ENCODE data around the gene CNGA4.
"Not testable (repeated sequence)": the region's sequence is repeated elsewhere in the genome, so short reads cannot be mapped to it uniquely, and the experiment has no call there.

Gene CNGA4

GRCh38 chr11:6253197-6253596, 14.3 kb downstream of the CNGA4 start:
- H4K20me1 ChIP-seq = no peaks in the 10 kb centered on the region
- no peaks in the 10 kb centered on the region for H3K27me3 ChIP-seq
- TF ChIP-seq Cebpa-rat (IDR thresholded peaks at IDR 0.05) = no peak
- no peaks in the 10 kb centered on the region for H3K36me3 ChIP-seq
- H3K4me1 ChIP-seq = no peaks in the 10 kb centered on the region
- no peak overlapping the region for H3K4me2 ChIP-seq
- no peaks in the 10 kb centered on the region for H3K9me3 ChIP-seq
- H3K27ac ChIP-seq = no peak overlapping the region
- no peak overlapping the region for H3K4me3 ChIP-seq
- no peak overlapping the region for H3K9ac ChIP-seq

- Histone ChIP-seq H3K4me3 (no peak overlapping the region), H3K9me3 (peaks cover 4% of the 10 kb centered on the region; the same call in 1 of the 2 replicates), H3K4me1 (no peaks in the 10 kb centered on the region), H3K27ac (no peak overlapping the region), H3K27me3 (no peaks in the 10 kb centered on the region), H4K20me1 (no peaks in the 10 kb centered on the region), H3K36me3 (no peaks in the 10 kb centered on the region), H3K4me2 (no peak overlapping the region), H3K9ac (no peak overlapping the region)
- no peak for TF ChIP-seq Cebpa-rat (IDR thresholded peaks at IDR 0.05)
Observed at GRCh38 chr11:6258141-6258540, 19.3 kb downstream of the CNGA4 start.

- Histone ChIP-seq H3K4me3 (no peak overlapping the region), H3K36me3 (no peaks in the 10 kb centered on the region), H3K9ac (no peak overlapping the region), H3K9me3 (peaks cover 4% of the 10 kb centered on the region; the same call in 1 of the 2 replicates), H3K4me1 (no peaks in the 10 kb centered on the region), H4K20me1 (no peaks in the 10 kb centered on the region), H3K27ac (no peak overlapping the region), H3K27me3 (no peaks in the 10 kb centered on the region), H3K4me2 (no peak overlapping the region)
- no peak for TF ChIP-seq Cebpa-rat (IDR thresholded peaks at IDR 0.05)
Observed at GRCh38 chr11:6258571-6259081, 19.7 kb downstream of the CNGA4 start.

- Histone ChIP-seq H3K27ac (no peak overlapping the region), H4K20me1 (no peaks in the 10 kb centered on the region), H3K36me3 (no peaks in the 10 kb centered on the region), H3K4me2 (no peak overlapping the region), H3K27me3 (no peaks in the 10 kb centered on the region), H3K9ac (no peak overlapping the region), H3K4me3 (no peak overlapping the region), H3K4me1 (no peaks in the 10 kb centered on the region), H3K9me3 (peaks cover 4% of the 10 kb centered on the region; the same call in 1 of the 2 replicates)
- TF ChIP-seq Cebpa-rat (IDR thresholded peaks at IDR 0.05) = no peak
Observed at GRCh38 chr11:6260207-6260726, 21.4 kb downstream of the CNGA4 start.

GRCh38 chr11:6263662-6264061, 24.8 kb downstream of the CNGA4 start:
- H3K27ac ChIP-seq = no peak overlapping the region
- no peak overlapping the region for H3K4me2 ChIP-seq
- H3K4me1 ChIP-seq = no peaks in the 10 kb centered on the region
- H3K4me3 ChIP-seq = no peak overlapping the region
- TF ChIP-seq Cebpa-rat (IDR thresholded peaks at IDR 0.05) = no peak
- no peak overlapping the region for H3K9ac ChIP-seq
- no peaks in the 10 kb centered on the region for H4K20me1 ChIP-seq
- H3K36me3 ChIP-seq = no peaks in the 10 kb centered on the region
- no peaks in the 10 kb centered on the region for H3K27me3 ChIP-seq
- peaks cover 4% of the 10 kb centered on the region; the same call in 1 of the 2 replicates for H3K9me3 ChIP-seq

- H3K4me1 ChIP-seq = peaks cover 5% of the 10 kb centered on the region
- H3K36me3 ChIP-seq = no peaks in the 10 kb centered on the region
- H3K9me3 ChIP-seq = 0 out of 2 replicates have a peak, but pooled peaks cover 11% of the 10 kb centered on the region
- no peak overlapping the region for H3K27ac ChIP-seq
- no peak overlapping the region for H3K4me2 ChIP-seq
- no peaks in the 10 kb centered on the region for H4K20me1 ChIP-seq
- no peak for TF ChIP-seq Cebpa-rat (IDR thresholded peaks at IDR 0.05)
- H3K27me3 ChIP-seq = no peaks in the 10 kb centered on the region
- H3K9ac ChIP-seq = no peak overlapping the region
- H3K4me3 ChIP-seq = no peak overlapping the region
Observed at GRCh38 chr11:6268820-6269219, 29.9 kb downstream of the CNGA4 start.

GRCh38 chr11:6269994-6270393, 31.1 kb downstream of the CNGA4 start:
- H4K20me1 ChIP-seq = no peaks in the 10 kb centered on the region
- H3K9me3 ChIP-seq = 0 out of 2 replicates have a peak, but pooled peaks cover 11% of the 10 kb centered on the region
- no peaks in the 10 kb centered on the region for H3K36me3 ChIP-seq
- H3K27ac ChIP-seq = no peak overlapping the region
- TF ChIP-seq Cebpa-rat (IDR thresholded peaks at IDR 0.05) = no peak
- H3K4me1 ChIP-seq = peaks cover 5% of the 10 kb centered on the region
- H3K9ac ChIP-seq = no peak overlapping the region
- H3K4me3 ChIP-seq = no peak overlapping the region
- H3K27me3 ChIP-seq = no peaks in the 10 kb centered on the region
- no peak overlapping the region for H3K4me2 ChIP-seq

- Histone ChIP-seq H3K9ac (no peak overlapping the region), H3K4me1 (peaks cover 5% of the 10 kb centered on the region), H3K4me2 (no peak overlapping the region), H3K4me3 (no peak overlapping the region), H3K36me3 (no peaks in the 10 kb centered on the region), H3K27ac (no peak overlapping the region), H4K20me1 (no peaks in the 10 kb centered on the region), H3K9me3 (0 out of 2 replicates have a peak, but pooled peaks cover 11% of the 10 kb centered on the region), H3K27me3 (no peaks in the 10 kb centered on the region)
- TF ChIP-seq Cebpa-rat (IDR thresholded peaks at IDR 0.05) = no peak
Observed at GRCh38 chr11:6270584-6271246, 31.8 kb downstream of the CNGA4 start.

DNA sequence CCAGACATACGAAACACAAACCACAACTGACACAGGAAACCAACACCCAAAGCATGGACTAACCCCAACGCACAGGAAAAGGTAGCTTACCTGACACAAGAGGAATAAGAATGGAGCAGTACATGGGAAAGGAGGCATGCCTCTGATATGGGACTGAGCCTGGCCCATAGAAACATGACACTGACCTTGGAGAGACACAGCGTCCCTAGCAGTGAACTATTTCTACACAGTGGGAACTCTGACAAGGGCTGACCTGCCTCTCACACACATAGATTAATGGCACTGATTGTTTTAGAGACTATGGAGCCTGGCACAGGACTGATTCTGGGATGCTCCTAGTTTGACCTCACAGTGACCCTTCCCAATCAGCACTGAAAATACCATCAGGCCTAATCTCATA, 32.7 kb downstream of the CNGA4 start:
- Histone ChIP-seq H3K36me3 (no peaks in the 10 kb centered on the region), H3K9ac (no peak overlapping the region), H3K4me1 (peaks cover 5% of the 10 kb centered on the region), H3K9me3 (0 out of 2 replicates have a peak, but pooled peaks cover 11% of the 10 kb centered on the region), H3K4me3 (no peak overlapping the region), H4K20me1 (no peaks in the 10 kb centered on the region), H3K27me3 (no peaks in the 10 kb centered on the region), H3K4me2 (no peak overlapping the region), H3K27ac (no peak overlapping the region)
- no peak for TF ChIP-seq Cebpa-rat (IDR thresholded peaks at IDR 0.05)

DNA sequence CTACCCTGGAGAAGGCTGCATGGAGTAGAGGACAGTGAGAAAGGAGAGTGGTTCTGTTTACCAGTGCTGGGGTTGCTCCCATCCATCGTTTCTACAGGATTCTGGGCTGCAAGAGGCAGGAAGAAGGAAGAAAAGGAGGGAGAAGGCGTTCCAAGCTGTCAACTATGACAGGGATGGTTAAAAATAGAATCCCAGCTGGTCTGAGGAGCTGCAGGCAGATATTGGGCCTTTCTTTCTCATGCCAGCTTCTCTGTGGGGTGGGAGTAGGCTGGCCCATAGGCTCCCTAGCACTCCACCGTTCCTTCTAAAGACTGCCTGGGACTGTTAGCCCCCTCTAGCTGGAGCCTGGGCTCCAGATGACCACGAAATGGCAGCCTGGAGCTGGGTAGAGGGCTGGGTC, 34.3 kb downstream of the CNGA4 start:
- Histone ChIP-seq H3K36me3 (no peaks in the 10 kb centered on the region), H3K4me1 (peaks cover 5% of the 10 kb centered on the region), H3K9me3 (0 out of 2 replicates have a peak, but pooled peaks cover 11% of the 10 kb centered on the region), H3K27me3 (no peaks in the 10 kb centered on the region), H3K27ac (no peak overlapping the region), H3K4me3 (no peak overlapping the region), H3K9ac (no peak overlapping the region), H4K20me1 (no peaks in the 10 kb centered on the region), H3K4me2 (peak overlapping the region; percentile 21)
- no peak for TF ChIP-seq Cebpa-rat (IDR thresholded peaks at IDR 0.05)

GRCh38 chr11:6280809-6281208, 41.9 kb downstream of the CNGA4 start:
- not testable (repeated sequence) for H3K4me1 ChIP-seq, H3K4me2 ChIP-seq, H3K27me3 ChIP-seq

More at GRCh38 chr11:6280809-6281208, 41.9 kb downstream of the CNGA4 start:
- H3K27ac ChIP-seq, H3K4me3 ChIP-seq, H4K20me1 ChIP-seq, H3K9me3 ChIP-seq, H3K36me3 ChIP-seq, H3K9ac ChIP-seq: not testable (repeated sequence)

Measured in BLaER1 (cell line).